Measurements from ENCODE around the gene C4orf50.

C4orf50 gene

DNA sequence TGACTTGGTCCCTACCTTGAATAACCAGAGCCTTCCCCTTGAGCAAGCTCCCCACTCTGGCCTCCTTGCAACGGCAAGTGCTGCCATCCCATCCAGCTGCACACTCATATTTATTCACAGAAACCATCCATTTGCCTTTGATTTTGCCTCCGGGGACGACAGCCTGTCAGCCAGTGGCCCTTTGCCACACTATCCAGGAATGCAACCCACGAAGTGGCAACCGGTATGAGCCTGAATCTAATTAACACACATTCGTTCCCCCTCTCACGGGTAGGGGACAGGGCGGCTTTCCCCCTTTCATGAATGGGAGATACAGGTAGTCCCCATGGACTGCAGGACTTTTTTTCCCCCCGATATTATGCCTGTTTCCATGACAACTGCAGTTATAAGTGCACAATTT lies 140.8 kb downstream of the C4orf50 start:
- no peak overlapping the region for H3K4me2 ChIP-seq (ENCODE audit: low read depth, low read length, poor library complexity, severe bottlenecking)
- H3K79me2 ChIP-seq (ENCODE audit: insufficient read depth, low read length) = no peaks in the 10 kb centered on the region
- no peak overlapping the region for H3K4me3 ChIP-seq (ENCODE audit: insufficient read depth, low read length, poor library complexity, severe bottlenecking)
- H3F3A ChIP-seq (ENCODE audit: insufficient read depth) = no peaks in the 10 kb centered on the region
- no peaks in the 10 kb centered on the region for H3K9me3 ChIP-seq (ENCODE audit: insufficient read depth, low read length)
- H3K36me3 ChIP-seq (ENCODE audit: low read length) = no peaks in the 10 kb centered on the region
- no peak overlapping the region for H3K27ac ChIP-seq (ENCODE audit: low read depth, low read length)
- no peak for TF ChIP-seq EZH2phosphoT487 (conservative IDR thresholded peaks at IDR 0.05; ENCODE audit: low read length)
- TF ChIP-seq, protein P1, sequence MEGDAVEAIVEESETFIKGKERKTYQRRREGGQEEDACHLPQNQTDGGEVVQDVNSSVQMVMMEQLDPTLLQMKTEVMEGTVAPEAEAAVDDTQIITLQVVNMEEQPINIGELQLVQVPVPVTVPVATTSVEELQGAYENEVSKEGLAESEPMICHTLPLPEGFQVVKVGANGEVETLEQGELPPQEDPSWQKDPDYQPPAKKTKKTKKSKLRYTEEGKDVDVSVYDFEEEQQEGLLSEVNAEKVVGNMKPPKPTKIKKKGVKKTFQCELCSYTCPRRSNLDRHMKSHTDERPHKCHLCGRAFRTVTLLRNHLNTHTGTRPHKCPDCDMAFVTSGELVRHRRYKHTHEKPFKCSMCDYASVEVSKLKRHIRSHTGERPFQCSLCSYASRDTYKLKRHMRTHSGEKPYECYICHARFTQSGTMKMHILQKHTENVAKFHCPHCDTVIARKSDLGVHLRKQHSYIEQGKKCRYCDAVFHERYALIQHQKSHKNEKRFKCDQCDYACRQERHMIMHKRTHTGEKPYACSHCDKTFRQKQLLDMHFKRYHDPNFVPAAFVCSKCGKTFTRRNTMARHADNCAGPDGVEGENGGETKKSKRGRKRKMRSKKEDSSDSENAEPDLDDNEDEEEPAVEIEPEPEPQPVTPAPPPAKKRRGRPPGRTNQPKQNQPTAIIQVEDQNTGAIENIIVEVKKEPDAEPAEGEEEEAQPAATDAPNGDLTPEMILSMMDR (IDR thresholded peaks at IDR 0.05; ENCODE audit: insufficient read depth, low read length, poor library complexity, severe bottlenecking) = no peak
- no peaks in the 10 kb centered on the region for H3K27me3 ChIP-seq (ENCODE audit: low read length)
- H3K9me2 ChIP-seq (replicated peaks; ENCODE audit: insufficient read depth, low read length) = no peaks in the 10 kb centered on the region
- no peak overlapping the region for H3K9ac ChIP-seq (ENCODE audit: low read length)
- no peak overlapping the region for H2AFZ ChIP-seq (ENCODE audit: low read depth, low read length, severe bottlenecking)
- H4K20me1 ChIP-seq (ENCODE audit: low read depth, low read length) = no peaks in the 10 kb centered on the region

DNA sequence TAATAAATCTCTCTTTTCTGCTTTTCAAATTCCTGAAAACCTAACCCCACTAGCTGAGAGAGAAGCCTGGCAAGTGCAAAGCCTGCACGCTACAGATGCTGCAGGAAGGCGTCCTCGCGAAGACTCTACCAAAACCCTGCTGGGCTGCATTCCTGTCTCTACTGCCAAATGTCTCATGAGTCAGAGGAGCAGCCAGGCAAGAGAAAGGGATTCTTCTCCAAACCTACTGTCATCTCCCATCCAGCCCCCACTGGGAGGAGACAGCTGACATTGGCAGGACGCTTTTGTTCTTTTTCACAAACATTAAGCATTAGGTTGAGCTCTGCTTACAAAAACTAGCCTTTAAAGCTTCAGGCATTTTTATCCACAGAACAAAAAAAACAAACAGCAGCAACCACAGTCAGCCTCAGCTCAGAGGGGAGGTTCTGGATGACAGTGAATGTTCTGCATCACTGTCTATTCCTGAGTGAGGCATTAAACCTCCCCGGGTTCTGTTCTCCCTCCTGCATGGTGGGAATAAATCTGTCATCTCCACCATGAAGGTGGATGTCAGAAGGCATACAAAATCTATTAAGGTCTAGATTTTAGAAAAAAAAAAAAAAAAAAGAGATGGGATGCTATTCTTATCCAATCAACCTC lies 143.3 kb downstream of the C4orf50 start:
- no peaks in the 10 kb centered on the region for H3K9me3 ChIP-seq (ENCODE audit: insufficient read depth, low read length)
- H3K9me2 ChIP-seq (replicated peaks; ENCODE audit: insufficient read depth, low read length) = no peaks in the 10 kb centered on the region
- H3K4me3 ChIP-seq (ENCODE audit: insufficient read depth, low read length, poor library complexity, severe bottlenecking) = no peak overlapping the region
- H3F3A ChIP-seq (ENCODE audit: insufficient read depth) = no peaks in the 10 kb centered on the region
- no peak overlapping the region for H3K27ac ChIP-seq (ENCODE audit: low read depth, low read length)
- no peaks in the 10 kb centered on the region for H3K79me2 ChIP-seq (ENCODE audit: insufficient read depth, low read length)
- H3K36me3 ChIP-seq (ENCODE audit: low read length) = no peaks in the 10 kb centered on the region
- H3K4me2 ChIP-seq (ENCODE audit: low read depth, low read length, poor library complexity, severe bottlenecking) = no peak overlapping the region
- H2AFZ ChIP-seq (ENCODE audit: low read depth, low read length, severe bottlenecking) = no peak overlapping the region
- no peaks in the 10 kb centered on the region for H3K27me3 ChIP-seq (ENCODE audit: low read length)
- no peaks in the 10 kb centered on the region for H4K20me1 ChIP-seq (ENCODE audit: low read depth, low read length)
- TF ChIP-seq, protein P1 (IDR thresholded peaks at IDR 0.05; ENCODE audit: insufficient read depth, low read length, poor library complexity, severe bottlenecking) = no peak
- no peak for TF ChIP-seq EZH2phosphoT487 (conservative IDR thresholded peaks at IDR 0.05; ENCODE audit: low read length)
- no peak overlapping the region for H3K9ac ChIP-seq (ENCODE audit: low read length)

DNA sequence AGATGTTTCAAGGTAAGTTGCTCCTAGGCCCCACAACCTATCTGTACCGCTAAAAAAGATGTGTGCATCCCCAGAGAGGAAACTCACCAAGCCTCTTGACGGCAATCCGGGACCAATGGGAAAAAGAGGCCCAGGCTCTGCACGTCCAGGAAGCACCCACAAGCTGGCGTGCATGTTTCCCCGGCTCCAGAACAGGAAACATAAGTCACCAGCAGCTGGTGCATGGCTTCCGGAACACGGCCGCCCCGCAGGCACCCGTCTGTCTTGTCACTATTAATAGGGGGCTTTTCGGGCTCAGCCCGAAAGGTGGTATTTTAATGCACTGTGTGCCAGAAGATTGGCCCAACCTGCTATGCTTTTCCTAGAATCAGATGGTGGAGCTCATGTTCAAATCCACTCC lies 147.5 kb downstream of the C4orf50 start:
- Histone ChIP-seq H3K4me3 (ENCODE audit: insufficient read depth, low read length, poor library complexity, severe bottlenecking) (no peak overlapping the region), H3K79me2 (ENCODE audit: insufficient read depth, low read length) (no peaks in the 10 kb centered on the region), H3K4me2 (ENCODE audit: low read depth, low read length, poor library complexity, severe bottlenecking) (no peak overlapping the region), H3K27me3 (ENCODE audit: low read length) (no peaks in the 10 kb centered on the region), H3K9ac (ENCODE audit: low read length) (no peak overlapping the region), H2AFZ (ENCODE audit: low read depth, low read length, severe bottlenecking) (no peak overlapping the region), H3K9me2 (replicated peaks; ENCODE audit: insufficient read depth, low read length) (no peaks in the 10 kb centered on the region), H3F3A (ENCODE audit: insufficient read depth) (no peaks in the 10 kb centered on the region), H3K36me3 (ENCODE audit: low read length) (no peaks in the 10 kb centered on the region), H4K20me1 (ENCODE audit: low read depth, low read length) (no peaks in the 10 kb centered on the region), H3K9me3 (ENCODE audit: insufficient read depth, low read length) (no peaks in the 10 kb centered on the region), H3K27ac (ENCODE audit: low read depth, low read length) (no peak overlapping the region)
- TF ChIP-seq, protein P1 (IDR thresholded peaks at IDR 0.05; ENCODE audit: insufficient read depth, low read length, poor library complexity, severe bottlenecking) = no peak
- no peak for TF ChIP-seq EZH2phosphoT487 (conservative IDR thresholded peaks at IDR 0.05; ENCODE audit: low read length)

Data from SU-DHL-6 (cell line).